Activated naive CD4-positive, alpha-beta T cell treated with anti-CD3 and anti-CD28 coated beads, Interleukin-2, amount 50 U/mL, for 24 hours (primary cell): Measurements from ENCODE around the gene CD163L1.
"Not testable (repeated sequence)": the region's sequence is repeated elsewhere in the genome, so short reads cannot be mapped to it uniquely, and the experiment has no call there.

Experiments used
- H3K27ac Mint-ChIP-seq: one replicate; pipeline ENCODE4 v1.8.0; 2021; ENCODE audit warnings: mild to moderate bottlenecking, mixed read lengths
- H3K27me3 Mint-ChIP-seq: one replicate; pipeline ENCODE4 v1.8.0; 2021; ENCODE audit warnings: mixed read lengths
- H3K36me3 Mint-ChIP-seq: one replicate; pipeline ENCODE4 v1.8.0; 2021; ENCODE audit warnings: mixed read lengths
- H3K4me1 Mint-ChIP-seq: one replicate; pipeline ENCODE4 v1.8.0; 2021; ENCODE audit warnings: mixed read lengths
- H3K4me3 Mint-ChIP-seq: one replicate; pipeline ENCODE4 v1.8.0; 2021; ENCODE audit warnings: mild to moderate bottlenecking, mixed read lengths
- H3K9me3 Mint-ChIP-seq: one replicate; pipeline ENCODE4 v1.8.0; 2021; ENCODE audit warnings: mixed read lengths

Gene CD163L1

DNA sequence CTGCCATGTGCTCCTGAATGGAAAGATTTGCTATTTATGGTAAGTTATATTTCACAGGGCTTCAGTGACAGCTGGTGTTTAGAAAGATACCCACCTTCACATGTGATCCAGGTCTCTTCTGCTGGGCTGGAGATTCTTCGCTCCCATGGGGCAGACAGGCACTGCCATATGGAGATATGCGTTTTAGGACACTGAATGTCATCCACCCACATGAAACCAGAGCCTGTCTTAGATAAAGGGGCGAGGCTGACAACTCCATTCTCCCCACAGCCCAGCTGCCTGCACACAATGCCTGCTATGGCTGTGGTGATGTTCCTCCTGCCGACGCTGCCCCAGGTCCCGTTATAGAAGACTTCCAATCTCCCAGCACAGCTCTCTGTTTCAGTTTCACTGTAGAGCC lies 70.7 kb downstream of the CD163L1 start:
- Mint-ChIP-seq H3K9me3 (peaks cover 7% of the 10 kb centered on the region), H3K36me3 (no peaks in the 10 kb centered on the region), H3K27me3 (peaks cover 17% of the 10 kb centered on the region), H3K4me1 (no peaks in the 10 kb centered on the region), H3K4me3 (no peak overlapping the region), H3K27ac (no peak overlapping the region)

DNA sequence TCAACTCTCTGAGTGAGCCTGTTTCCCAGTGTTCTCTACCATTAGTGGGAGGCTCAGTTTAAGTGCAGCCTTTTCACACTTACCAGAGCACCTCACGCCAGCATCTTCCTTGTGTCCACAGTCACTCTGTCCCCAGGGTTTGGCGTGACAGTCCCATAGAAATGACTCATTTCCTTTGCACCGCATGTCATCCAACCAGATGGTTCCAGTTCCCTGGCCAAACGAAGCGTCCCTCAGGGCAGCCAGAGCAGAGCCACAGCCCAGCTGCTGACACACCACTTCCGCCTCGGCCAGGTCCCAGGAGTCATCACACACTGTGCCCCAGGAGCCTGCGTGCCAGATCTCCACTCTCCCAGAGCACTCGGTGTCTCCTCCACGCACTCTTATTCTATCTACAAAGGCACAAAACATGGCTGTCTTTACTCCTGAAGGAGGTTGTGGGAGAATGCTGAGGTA lies 74.7 kb downstream of the CD163L1 start:
- Mint-ChIP-seq H3K4me3 (no peak overlapping the region), H3K36me3 (no peaks in the 10 kb centered on the region), H3K27me3 (peaks cover 10% of the 10 kb centered on the region), H3K9me3 (peaks cover 7% of the 10 kb centered on the region), H3K4me1 (no peaks in the 10 kb centered on the region), H3K27ac (no peak overlapping the region)

DNA sequence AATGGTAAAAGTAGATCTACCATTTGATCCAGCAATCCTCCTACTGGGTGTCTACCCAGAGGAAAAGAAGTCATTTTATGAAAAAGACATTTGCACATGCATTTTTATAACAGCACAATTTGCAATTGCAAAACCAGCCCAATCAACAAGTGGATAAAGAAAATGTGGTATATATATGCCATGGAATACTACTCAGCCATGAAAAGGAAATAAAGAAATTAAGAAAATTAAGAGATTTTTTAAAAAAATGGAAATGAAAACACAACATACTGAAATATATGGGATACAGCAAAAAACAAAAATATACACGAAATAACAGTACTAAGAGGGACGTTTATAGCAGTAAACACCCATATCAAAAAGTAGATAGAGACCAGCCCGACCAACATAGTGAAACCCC lies 81.2 kb downstream of the CD163L1 start:
- H3K36me3 Mint-ChIP-seq: no peaks in the 10 kb centered on the region
- H3K4me1 Mint-ChIP-seq: no peaks in the 10 kb centered on the region
- H3K4me3 Mint-ChIP-seq: no peak overlapping the region
- no peak overlapping the region for H3K27ac Mint-ChIP-seq
- H3K27me3 Mint-ChIP-seq: peaks cover 8% of the 10 kb centered on the region
- H3K9me3 Mint-ChIP-seq: no peaks in the 10 kb centered on the region

DNA sequence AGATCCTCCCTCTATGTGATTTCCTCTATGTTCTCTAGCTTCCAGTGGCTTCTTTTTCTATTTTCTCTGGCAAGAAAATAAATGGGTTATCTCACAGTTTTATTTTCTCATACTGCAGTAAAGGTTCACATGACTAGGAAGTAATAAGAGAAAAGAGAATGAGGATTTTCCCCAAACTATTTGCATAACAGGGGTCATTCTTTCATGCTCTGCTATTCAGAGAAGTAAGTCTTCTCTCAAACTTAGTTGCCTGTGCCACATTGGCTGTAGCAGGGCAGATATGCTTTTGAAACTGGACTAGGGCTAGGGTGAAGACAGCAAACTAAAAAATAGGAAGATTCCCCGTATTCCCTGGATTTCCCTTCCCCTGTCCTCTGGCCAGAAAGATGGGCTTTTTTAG lies 82.7 kb downstream of the CD163L1 start:
- Mint-ChIP-seq H3K27ac (no peak overlapping the region), H3K27me3 (peaks cover 8% of the 10 kb centered on the region), H3K9me3 (no peaks in the 10 kb centered on the region), H3K4me3 (no peak overlapping the region), H3K4me1 (no peaks in the 10 kb centered on the region), H3K36me3 (no peaks in the 10 kb centered on the region)

DNA sequence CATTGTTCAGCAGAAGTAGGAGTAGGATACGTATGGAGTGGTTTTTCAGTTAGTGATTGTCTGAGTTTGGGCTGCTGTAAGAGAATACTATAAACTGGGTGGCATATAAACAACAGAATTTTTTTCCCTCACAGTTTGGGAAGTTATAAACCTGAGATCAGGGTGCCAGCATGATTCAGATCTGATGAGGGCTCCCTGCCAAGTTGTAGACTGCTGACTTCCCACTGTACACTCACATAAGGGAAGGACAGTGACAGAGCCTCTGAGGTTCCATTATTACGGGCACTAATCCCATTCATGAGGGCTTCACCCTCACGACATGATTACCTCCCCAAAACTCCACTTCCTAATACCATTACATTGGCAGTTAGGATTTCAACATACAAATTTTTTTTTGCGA lies 89.4 kb downstream of the CD163L1 start:
- Mint-ChIP-seq H3K27ac (no peak overlapping the region), H3K27me3 (peaks cover 4% of the 10 kb centered on the region), H3K4me3 (no peak overlapping the region), H3K9me3 (no peaks in the 10 kb centered on the region), H3K36me3 (no peaks in the 10 kb centered on the region), H3K4me1 (no peaks in the 10 kb centered on the region)

DNA sequence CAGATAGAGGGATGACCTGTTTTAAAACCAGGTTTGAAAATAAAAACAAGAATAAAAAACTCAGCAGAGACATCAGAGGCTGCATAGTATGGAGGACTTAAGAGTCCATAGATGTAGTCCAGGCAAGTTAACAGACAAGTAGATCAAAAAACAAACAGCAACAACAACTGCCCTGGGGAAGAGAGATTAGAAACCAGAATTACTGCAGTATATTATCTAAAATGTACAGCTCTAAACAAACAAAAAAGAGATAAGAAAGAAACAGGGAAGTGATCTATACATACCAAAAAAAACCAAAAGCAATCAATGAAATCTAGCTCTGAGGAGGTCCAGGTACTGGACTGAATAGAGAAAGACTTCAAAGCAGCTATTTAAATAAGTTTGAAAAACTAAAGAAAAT lies 91.3 kb downstream of the CD163L1 start:
- Mint-ChIP-seq H3K4me3 (no peak overlapping the region), H3K9me3 (no peaks in the 10 kb centered on the region), H3K27me3 (peaks cover 7% of the 10 kb centered on the region), H3K4me1 (no peaks in the 10 kb centered on the region), H3K36me3 (no peaks in the 10 kb centered on the region), H3K27ac (no peak overlapping the region)

DNA sequence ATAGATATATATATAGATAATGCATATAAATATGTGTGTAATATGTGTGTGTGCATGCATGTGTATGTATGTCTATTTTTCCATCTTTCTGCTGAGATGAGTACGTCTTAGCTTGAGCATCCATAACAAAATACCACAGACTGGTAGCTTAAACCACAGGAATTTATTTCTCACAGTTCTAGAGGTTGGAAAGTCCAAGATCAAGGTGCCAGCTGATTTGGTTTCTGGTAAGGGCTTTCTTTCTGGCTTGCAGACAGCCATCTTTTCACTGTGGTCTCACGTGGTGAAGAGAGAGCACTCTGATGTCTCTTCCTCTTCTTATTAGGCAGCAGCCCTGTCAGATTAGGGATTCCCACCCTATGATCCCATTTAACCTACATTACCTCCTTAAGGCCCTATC lies 92.8 kb downstream of the CD163L1 start:
- Mint-ChIP-seq H3K9me3 (peaks cover 3% of the 10 kb centered on the region), H3K4me3 (no peak overlapping the region), H3K4me1 (peaks cover 5% of the 10 kb centered on the region), H3K27me3 (peaks cover 7% of the 10 kb centered on the region), H3K36me3 (no peaks in the 10 kb centered on the region), H3K27ac (no peak overlapping the region)

DNA sequence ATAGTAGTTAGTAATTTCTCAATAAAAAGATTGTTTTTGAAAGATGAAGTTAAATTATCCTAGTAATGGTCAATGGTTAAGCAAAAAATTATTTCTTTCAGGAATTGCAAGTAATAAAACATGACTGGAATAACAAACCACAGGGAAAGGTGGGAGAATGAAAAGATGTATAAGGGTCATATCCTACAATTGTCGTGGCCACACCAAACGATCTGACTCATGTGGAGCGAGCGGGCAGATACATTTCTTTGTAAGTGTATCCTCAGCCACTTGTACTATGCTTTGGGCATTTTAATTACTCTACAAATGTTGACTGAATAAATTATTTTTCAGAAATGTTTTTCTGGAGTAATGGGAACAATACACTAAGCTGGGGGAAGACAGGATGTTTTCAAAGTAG lies 94.5 kb downstream of the CD163L1 start:
- Mint-ChIP-seq H3K9me3 (peaks cover 4% of the 10 kb centered on the region), H3K27ac (no peak overlapping the region), H3K36me3 (peaks cover 2% of the 10 kb centered on the region), H3K4me3 (no peak overlapping the region), H3K4me1 (peaks cover 5% of the 10 kb centered on the region), H3K27me3 (peaks cover 6% of the 10 kb centered on the region)

DNA sequence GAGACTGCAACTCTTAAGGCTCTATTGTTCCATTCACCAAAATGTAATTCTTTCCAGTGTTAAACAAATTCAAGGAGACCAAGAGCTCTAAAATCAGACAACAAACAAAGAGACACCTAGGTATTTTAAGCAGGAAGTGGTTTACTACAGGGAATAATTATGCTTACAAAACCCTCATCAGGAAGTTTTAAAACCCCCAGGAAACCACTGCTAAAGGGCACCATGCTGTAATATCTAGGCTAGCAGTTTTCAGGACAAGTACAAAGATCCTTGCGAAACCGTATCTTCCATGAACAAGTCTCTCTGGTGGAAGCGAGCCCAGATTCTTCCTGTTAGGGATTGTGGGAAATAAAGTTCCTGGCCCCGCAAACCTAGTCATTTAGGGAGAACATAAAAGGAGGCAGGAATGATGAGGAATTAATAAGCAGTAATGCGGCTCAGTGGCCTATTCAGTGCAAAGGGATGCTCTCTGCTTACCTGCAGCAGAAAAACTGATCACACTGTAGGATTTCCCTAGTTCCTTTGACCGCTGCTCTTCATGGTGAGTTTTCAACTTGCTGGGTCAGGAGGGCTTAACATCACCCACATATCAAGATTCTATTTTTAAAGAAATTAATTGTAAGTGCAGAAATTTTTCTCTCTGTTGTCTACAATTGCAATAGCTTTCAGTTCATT lies 97.3 kb downstream of the CD163L1 start:
- H3K9me3 Mint-ChIP-seq: peaks cover 11% of the 10 kb centered on the region
- peaks cover 5% of the 10 kb centered on the region for H3K4me1 Mint-ChIP-seq
- no peak overlapping the region for H3K4me3 Mint-ChIP-seq
- peaks cover 5% of the 10 kb centered on the region for H3K27me3 Mint-ChIP-seq
- H3K36me3 Mint-ChIP-seq: peaks cover 4% of the 10 kb centered on the region
- no peak overlapping the region for H3K27ac Mint-ChIP-seq

DNA sequence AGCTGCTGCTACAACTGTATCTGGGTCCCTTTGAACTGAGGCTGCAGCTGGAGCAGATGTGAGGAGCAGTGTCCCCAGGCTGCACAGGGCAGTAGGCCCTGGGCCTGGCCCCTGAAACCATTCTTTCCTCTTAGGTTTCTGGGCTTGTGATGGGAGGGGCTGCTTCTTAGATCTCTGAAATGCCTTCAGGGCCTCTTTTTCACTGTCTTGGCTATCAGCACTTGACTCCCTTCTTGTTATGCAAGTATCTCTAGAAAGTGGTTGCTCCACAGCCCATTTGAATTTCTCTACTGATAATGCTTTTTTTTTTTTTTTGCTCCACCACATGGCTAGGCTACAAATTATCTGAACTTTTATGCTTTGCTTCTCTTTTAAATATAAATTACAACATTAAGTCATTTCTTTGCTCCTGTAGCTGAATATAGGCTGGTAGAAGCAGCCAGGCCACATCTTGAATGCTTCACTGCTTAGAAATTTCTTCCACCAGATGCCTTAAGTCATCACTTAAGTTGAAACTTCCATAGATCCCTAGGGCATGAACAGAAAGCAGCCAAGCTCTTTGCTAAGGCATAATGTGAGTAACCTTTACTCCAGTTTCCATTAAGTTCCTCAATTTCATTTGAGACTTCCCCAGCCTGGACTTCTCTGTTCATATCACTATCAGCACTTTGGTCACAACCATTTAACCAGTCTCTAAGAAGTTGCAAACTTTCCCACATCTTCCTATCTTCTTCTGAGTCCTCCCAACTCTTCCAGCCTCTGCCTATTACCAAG lies 98.9 kb downstream of the CD163L1 start:
- Mint-ChIP-seq H3K4me3 (no peak overlapping the region), H3K27ac (no peak overlapping the region), H3K36me3 (peaks cover 4% of the 10 kb centered on the region), H3K27me3 (peaks cover 5% of the 10 kb centered on the region), H3K9me3 (peaks cover 11% of the 10 kb centered on the region), H3K4me1 (peaks cover 5% of the 10 kb centered on the region)

DNA sequence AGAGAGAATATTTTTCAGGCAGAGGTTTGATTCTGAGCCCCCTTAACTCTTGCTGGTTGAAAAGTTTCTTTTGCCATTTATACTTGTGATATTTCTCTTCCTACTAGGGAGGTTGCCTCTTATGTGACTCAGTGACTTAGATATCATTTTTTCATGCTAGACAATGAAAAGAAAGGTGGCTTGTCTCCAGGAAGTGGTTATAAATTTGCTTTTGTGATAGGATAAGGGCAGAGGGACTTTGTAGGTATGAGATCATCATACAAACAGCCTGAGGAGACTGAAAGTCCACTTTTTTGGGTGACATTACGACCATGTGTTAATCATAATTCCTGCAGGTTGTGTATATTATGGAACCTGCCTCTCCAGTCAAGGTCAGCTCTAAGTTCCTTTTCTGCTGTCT lies 104.3 kb downstream of the CD163L1 start:
- Mint-ChIP-seq H3K4me1 (no peaks in the 10 kb centered on the region), H3K36me3 (peaks cover 2% of the 10 kb centered on the region), H3K4me3 (no peak overlapping the region), H3K27ac (no peak overlapping the region), H3K27me3 (peaks cover 2% of the 10 kb centered on the region), H3K9me3 (peaks cover 6% of the 10 kb centered on the region)

DNA sequence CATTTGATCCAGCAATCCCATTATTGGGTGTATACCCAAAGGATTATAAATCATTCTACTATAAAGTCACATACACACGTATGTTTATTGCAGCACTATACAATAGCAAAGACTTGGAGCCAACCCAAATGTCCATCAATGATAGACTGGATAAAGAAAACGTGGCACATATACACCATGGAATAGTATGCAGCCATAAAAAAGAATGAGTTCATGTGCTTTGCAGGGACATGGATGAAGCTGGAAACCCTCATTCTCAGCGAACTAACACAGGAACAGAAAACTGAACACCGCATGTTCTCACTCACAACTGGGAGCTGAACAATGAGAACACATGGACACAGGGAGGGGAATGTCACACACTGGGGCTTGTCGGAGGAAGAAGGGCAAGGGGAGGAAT lies 106.2 kb downstream of the CD163L1 start:
- H3K4me3 Mint-ChIP-seq, H3K4me1 Mint-ChIP-seq, H3K36me3 Mint-ChIP-seq, H3K9me3 Mint-ChIP-seq, H3K27ac Mint-ChIP-seq, H3K27me3 Mint-ChIP-seq: not testable (repeated sequence)

DNA sequence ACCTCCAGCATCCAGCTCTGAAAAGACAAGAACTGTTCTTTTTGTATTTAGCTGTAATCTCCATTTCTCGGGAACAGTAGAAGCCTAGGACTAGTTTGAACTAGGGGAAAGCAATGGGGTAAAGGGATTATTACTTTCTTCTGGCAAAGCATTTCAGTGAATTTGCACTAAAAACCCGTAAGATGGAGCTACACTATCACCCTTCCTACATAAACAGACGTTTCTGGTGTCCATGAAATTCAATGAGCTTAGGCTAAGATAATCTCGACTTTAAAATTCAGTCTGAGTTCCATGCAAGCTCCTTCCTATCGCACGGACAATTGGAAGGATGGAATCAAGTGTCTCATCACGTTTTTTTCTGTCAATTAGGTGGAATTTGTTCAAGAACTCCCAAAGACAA lies 116.0 kb downstream of the CD163L1 start:
- Mint-ChIP-seq H3K27ac (no peak overlapping the region), H3K9me3 (peaks cover 5% of the 10 kb centered on the region), H3K36me3 (no peaks in the 10 kb centered on the region), H3K27me3 (peaks cover 19% of the 10 kb centered on the region), H3K4me3 (no peak overlapping the region), H3K4me1 (no peaks in the 10 kb centered on the region)

DNA sequence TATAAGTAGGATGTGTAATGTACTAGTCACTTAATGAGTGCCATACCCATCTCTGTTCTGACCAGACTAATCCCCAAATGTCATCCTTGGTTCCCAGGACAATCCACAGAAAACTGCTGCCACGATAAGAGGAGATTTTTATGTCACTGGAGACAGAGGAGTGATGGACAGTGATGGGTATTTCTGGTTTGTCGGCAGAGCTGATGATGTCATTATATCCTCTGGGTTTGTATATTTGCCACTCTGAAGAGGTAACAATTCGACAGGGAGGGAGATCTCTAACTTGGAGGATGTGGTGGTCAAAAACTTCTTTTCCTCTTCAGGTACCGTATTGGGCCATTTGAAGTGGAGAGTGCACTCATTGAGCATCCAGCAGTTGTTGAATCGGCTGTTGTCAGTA lies 119.8 kb downstream of the CD163L1 start:
- Mint-ChIP-seq H3K4me3 (no peak overlapping the region), H3K9me3 (no peaks in the 10 kb centered on the region), H3K36me3 (no peaks in the 10 kb centered on the region), H3K27ac (no peak overlapping the region), H3K4me1 (no peaks in the 10 kb centered on the region), H3K27me3 (peaks cover 7% of the 10 kb centered on the region)

DNA sequence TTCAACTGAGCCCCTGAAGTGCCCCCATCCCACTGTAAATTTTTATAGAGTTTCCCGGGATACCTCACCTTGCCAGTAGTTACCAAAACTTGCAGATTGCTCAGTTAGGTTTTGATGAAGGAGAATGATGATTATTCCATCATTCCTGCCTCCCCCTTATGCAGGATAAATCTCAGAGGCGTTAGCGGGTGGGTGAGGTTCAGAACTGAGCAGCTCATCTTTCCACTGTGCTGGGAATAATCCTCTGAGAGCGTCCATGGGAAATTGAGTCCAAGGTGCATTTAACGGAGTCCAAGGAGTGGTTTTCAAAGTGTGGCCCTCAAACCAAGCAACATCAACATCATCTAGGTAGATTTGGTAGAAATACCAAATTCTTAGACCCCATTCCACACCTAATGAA lies 121.4 kb downstream of the CD163L1 start:
- Mint-ChIP-seq H3K36me3 (no peaks in the 10 kb centered on the region), H3K4me3 (no peak overlapping the region), H3K27ac (no peak overlapping the region), H3K27me3 (peaks cover 2% of the 10 kb centered on the region), H3K9me3 (no peaks in the 10 kb centered on the region), H3K4me1 (no peaks in the 10 kb centered on the region)

DNA sequence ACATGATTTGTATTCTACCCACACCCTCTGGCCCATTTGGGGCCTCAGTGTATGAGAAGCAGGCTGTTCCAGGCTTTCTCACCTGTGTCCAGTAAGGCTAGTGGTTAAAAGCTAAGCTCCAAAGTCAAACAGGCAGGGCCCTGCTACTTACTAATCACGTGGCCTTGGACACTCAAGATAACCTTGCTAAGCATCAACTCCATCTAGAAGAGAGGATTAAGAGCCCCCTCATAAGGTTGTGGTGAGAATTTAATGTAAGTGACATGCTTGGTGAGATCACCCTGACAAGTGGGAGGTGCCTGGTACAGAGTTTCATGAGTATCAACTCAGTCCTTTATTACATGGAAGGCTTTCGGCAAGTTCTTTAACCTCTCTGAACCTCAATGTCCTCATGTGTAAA lies 122.3 kb downstream of the CD163L1 start:
- no peaks in the 10 kb centered on the region for H3K9me3 Mint-ChIP-seq
- H3K27me3 Mint-ChIP-seq: no peaks in the 10 kb centered on the region
- H3K4me1 Mint-ChIP-seq: no peaks in the 10 kb centered on the region
- no peak overlapping the region for H3K4me3 Mint-ChIP-seq
- no peaks in the 10 kb centered on the region for H3K36me3 Mint-ChIP-seq
- no peak overlapping the region for H3K27ac Mint-ChIP-seq
